ENCODE data around the gene RASSF7.

RASSF7 gene

DNA sequence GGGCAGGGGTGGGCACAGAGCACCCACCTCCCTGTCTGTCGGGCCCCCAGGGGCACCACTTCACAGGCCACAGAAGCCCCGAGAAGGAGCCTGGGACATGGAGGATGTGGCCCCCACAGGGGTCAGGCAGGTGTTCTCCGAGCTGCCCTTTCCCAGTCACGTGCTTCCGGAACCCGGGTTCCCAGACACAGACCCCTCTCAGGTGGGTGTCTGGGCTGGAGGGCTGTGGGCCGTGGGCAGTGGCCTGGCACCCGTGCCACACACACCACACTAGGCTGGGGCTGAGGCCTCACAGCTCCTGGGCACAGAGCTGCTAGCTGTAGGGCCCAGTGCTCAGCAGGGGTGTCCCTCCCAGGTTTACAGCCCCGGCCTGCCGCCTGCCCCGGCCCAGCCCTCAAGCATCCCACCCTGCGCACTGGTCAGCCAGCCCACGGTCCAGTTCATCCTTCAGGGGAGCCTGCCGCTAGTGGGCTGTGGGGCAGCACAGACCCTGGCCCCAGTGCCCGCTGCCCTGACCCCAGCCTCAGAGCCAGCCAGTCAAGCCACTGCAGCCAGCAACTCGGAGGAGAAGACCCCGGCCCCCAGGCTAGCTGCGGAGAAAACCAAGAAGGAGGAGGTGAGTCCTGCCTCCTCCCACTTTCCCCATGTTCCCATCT is 49.5 kb downstream of the RASSF7 start:
- TF ChIP-seq, protein P1, sequence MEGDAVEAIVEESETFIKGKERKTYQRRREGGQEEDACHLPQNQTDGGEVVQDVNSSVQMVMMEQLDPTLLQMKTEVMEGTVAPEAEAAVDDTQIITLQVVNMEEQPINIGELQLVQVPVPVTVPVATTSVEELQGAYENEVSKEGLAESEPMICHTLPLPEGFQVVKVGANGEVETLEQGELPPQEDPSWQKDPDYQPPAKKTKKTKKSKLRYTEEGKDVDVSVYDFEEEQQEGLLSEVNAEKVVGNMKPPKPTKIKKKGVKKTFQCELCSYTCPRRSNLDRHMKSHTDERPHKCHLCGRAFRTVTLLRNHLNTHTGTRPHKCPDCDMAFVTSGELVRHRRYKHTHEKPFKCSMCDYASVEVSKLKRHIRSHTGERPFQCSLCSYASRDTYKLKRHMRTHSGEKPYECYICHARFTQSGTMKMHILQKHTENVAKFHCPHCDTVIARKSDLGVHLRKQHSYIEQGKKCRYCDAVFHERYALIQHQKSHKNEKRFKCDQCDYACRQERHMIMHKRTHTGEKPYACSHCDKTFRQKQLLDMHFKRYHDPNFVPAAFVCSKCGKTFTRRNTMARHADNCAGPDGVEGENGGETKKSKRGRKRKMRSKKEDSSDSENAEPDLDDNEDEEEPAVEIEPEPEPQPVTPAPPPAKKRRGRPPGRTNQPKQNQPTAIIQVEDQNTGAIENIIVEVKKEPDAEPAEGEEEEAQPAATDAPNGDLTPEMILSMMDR (IDR thresholded peaks at IDR 0.05; ENCODE audit: low read length), result no peak
- no peak for TF ChIP-seq EZH2 (IDR thresholded peaks at IDR 0.05; ENCODE audit: borderline replicate concordance, low read length)
- Histone ChIP-seq H3K4me1 (ENCODE audit: insufficient read depth, low read length, severe bottlenecking) (peaks cover 23% of the 10 kb centered on the region), H4K20me1 (ENCODE audit: insufficient read depth, low read length) (no peaks in the 10 kb centered on the region), H3K9ac (ENCODE audit: low read length) (no peak overlapping the region), H3K27ac (ENCODE audit: low read depth, low read length, poor library complexity, severe bottlenecking) (no peak overlapping the region), H3K4me2 (ENCODE audit: low read length) (no peak overlapping the region), H3K9me3 (ENCODE audit: low read length) (no peaks in the 10 kb centered on the region), H3K36me3 (ENCODE audit: insufficient read depth, low read length) (peaks cover 79% of the 10 kb centered on the region), H3K4me3 (ENCODE audit: low read depth, low read length, poor library complexity, severe bottlenecking) (no peak overlapping the region), H2AFZ (ENCODE audit: low read length) (no peak overlapping the region), H3K27me3 (ENCODE audit: insufficient read depth, low read length) (no peaks in the 10 kb centered on the region), H3K79me2 (ENCODE audit: insufficient read depth, low read length) (no peaks in the 10 kb centered on the region), H3K9me2 (ENCODE audit: low read depth, low read length) (no peaks in the 10 kb centered on the region), H3F3A (ENCODE audit: insufficient read depth, low read length) (no peaks in the 10 kb centered on the region)

DNA sequence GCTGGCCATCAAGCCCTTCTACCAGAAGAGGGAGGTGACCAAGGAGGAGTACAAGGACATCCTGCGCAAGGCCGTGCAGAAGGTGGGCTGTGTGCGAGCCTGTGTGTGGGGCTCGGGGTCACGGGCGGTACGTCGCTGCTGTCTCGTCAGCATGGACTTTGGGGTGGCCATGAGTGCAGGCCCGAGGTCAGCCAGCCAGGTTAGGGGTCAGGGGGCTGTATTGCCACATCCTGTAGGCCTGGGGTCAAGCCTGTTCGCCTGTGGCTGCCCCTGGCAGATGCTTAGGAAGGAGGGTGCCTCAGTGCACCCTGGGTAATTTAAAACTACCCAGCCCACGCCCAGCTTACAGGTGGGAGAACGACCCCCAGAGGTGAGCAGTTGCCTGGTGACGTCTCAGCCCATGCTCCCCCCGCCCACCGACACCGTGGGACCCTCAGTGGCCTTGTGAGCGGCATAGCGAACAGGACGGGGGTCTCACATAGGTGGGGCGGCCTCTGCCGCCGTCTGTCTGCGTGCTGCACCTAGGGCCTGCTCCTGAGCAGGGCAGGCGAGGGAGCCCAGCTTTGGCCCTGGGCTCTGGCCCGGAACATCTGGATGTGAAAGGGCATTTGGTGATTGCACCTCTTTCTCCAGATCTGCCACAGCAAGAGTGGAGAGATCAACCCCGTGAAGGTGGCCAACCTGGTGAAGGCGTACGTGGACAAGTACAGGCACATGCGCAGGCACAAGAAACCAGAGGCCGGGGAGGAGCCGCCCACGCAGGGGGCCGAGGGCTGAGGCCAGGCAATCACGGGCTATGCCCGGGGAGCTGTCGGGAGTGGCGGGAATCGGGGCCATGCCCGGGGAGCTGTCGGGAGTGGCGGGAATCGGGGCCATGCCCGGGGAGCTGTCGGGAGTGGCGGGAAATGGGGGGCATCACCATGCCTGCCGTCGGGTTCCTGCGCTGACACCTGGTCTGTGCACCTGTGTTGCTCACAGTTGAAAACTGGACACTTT is 50.5 kb downstream of the RASSF7 start:
- Histone ChIP-seq H3K9me3 (ENCODE audit: low read length) (no peaks in the 10 kb centered on the region), H3K79me2 (ENCODE audit: insufficient read depth, low read length) (no peaks in the 10 kb centered on the region), H3K9ac (ENCODE audit: low read length) (no peak overlapping the region), H3F3A (ENCODE audit: insufficient read depth, low read length) (no peaks in the 10 kb centered on the region), H3K27ac (ENCODE audit: low read depth, low read length, poor library complexity, severe bottlenecking) (no peak overlapping the region), H3K36me3 (ENCODE audit: insufficient read depth, low read length) (peaks cover 69% of the 10 kb centered on the region), H2AFZ (ENCODE audit: low read length) (no peak overlapping the region), H3K9me2 (ENCODE audit: low read depth, low read length) (no peaks in the 10 kb centered on the region), H3K27me3 (ENCODE audit: insufficient read depth, low read length) (no peaks in the 10 kb centered on the region), H3K4me1 (ENCODE audit: insufficient read depth, low read length, severe bottlenecking) (peaks cover 28% of the 10 kb centered on the region), H3K4me3 (ENCODE audit: low read depth, low read length, poor library complexity, severe bottlenecking) (no peak overlapping the region), H4K20me1 (ENCODE audit: insufficient read depth, low read length) (no peaks in the 10 kb centered on the region), H3K4me2 (ENCODE audit: low read length) (no peak overlapping the region)
- no peak for TF ChIP-seq EZH2 (IDR thresholded peaks at IDR 0.05; ENCODE audit: borderline replicate concordance, low read length)
- TF ChIP-seq, protein P1 (IDR thresholded peaks at IDR 0.05; ENCODE audit: low read length), result no peak

DNA sequence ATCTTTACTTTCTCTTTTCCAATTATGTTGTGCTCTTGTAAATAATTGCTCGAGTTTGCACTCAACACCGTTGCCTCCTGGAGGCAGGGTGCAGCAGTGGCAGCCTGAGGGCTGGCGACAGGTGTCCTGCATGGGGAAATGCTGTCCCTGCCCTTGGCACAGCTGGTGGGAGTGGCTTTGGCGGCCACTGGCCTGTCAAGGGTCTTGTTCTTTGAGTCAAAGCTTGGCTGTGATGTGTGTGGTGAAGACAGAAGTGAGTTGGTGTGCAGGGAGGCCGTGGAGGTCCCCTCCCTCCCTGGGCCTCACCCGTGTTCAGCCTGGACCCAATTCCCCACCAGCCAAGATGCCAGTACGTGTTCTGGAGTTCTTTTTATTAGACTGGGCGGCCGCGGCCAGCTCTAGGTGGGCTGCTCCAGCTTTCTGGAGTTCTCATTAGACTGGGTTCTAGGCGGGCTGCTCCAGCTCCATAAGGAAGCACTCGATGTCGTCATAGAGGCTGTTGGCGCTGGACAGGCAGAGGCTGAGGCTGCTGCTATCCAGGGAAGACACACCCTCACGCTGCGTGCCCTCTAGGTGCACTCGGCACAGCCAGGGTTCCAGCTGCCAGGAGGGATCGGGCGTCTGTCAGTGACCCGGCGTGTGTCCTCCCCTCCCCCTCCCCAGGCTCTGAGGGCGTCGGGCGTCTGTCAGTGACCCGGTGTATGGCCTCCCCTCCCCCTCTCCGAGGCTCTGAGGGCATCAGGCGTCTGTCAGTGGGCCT is 51.6 kb downstream of the RASSF7 start:
- H3K9me2 ChIP-seq (ENCODE audit: low read depth, low read length), result no peaks in the 10 kb centered on the region
- peaks cover 58% of the 10 kb centered on the region for H3K36me3 ChIP-seq (ENCODE audit: insufficient read depth, low read length)
- H3K27me3 ChIP-seq (ENCODE audit: insufficient read depth, low read length), result no peaks in the 10 kb centered on the region
- H2AFZ ChIP-seq (ENCODE audit: low read length), result no peak overlapping the region
- H3K79me2 ChIP-seq (ENCODE audit: insufficient read depth, low read length), result no peaks in the 10 kb centered on the region
- H3K4me1 ChIP-seq (ENCODE audit: insufficient read depth, low read length, severe bottlenecking), result peaks cover 31% of the 10 kb centered on the region
- H3F3A ChIP-seq (ENCODE audit: insufficient read depth, low read length), result no peaks in the 10 kb centered on the region
- H3K27ac ChIP-seq (ENCODE audit: low read depth, low read length, poor library complexity, severe bottlenecking), result no peak overlapping the region
- H4K20me1 ChIP-seq (ENCODE audit: insufficient read depth, low read length), result no peaks in the 10 kb centered on the region
- H3K4me3 ChIP-seq (ENCODE audit: low read depth, low read length, poor library complexity, severe bottlenecking), result no peak overlapping the region
- no peak overlapping the region for H3K9ac ChIP-seq (ENCODE audit: low read length)
- no peaks in the 10 kb centered on the region for H3K9me3 ChIP-seq (ENCODE audit: low read length)
- H3K4me2 ChIP-seq (ENCODE audit: low read length), result no peak overlapping the region
- TF ChIP-seq, protein P1 (IDR thresholded peaks at IDR 0.05; ENCODE audit: low read length), result no peak
- no peak for TF ChIP-seq EZH2 (IDR thresholded peaks at IDR 0.05; ENCODE audit: borderline replicate concordance, low read length)
